Suprapubic skin (tissue), 4 donors: Measurements from ENCODE around the gene UBAC1.

Experiments
- CTCF ChIP-seq, 2 donors: fragments of 200-600 bp in 1 of 2; fragments of 450-650 bp in 1 of 2; sonication (generic) in 1 of 2; IDR thresholded peaks; one replicate each; pipeline ENCODE4 v1.5.1; 2016 to 2019; ENCODE audit warnings: antibody characterized with exemption in 2 of 2, mild to moderate bottlenecking in 1 of 2, moderate library complexity in 1 of 2
- EP300 ChIP-seq: sonication (generic); formaldehyde crosslinking; IDR thresholded peaks from one replicate; pipeline ENCODE4 v1.6.1; 2017; ENCODE audit warnings: antibody characterized with exemption
- POLR2A ChIP-seq, 2 donors: fragments of 450-650 bp; IDR thresholded peaks; one replicate each; pipeline ENCODE4 v1.6.1; 2017; ENCODE audit warnings: antibody characterized with exemption in 2 of 2, mild to moderate bottlenecking in 2 of 2, moderate library complexity in 2 of 2
- POLR2AphosphoS5 ChIP-seq, 3 donors: sonication (generic); formaldehyde crosslinking; IDR thresholded peaks; one replicate each; pipeline ENCODE4 v1.6.1; 2017; ENCODE audit warnings: antibody characterized with exemption in 3 of 3

- TF ChIP-seq CTCF (IDR thresholded peaks at IDR 0.05) (no peak), POLR2AphosphoS5 (IDR thresholded peaks at IDR 0.05) (no peak), EP300 (no peak), POLR2A (IDR thresholded peaks at IDR 0.05) (no peak)
Observed at GRCh38 chr9:135901031-135901758, 60.0 kb downstream of the UBAC1 start.
